ENCODE data around the gene MMP15.

GRCh38 chr16:58002416-58002800, 23.1 kb upstream of the MMP15 start:
- TF ChIP-seq CTCF (IDR thresholded peaks at IDR 0.05; ENCODE audit: low read depth, low read length) (no peak), EZH2phosphoT487 (IDR thresholded peaks at IDR 0.05; ENCODE audit: low read depth) (no peak)
